Glutamatergic neuron (in vitro differentiated cells): Measurements from ENCODE around the gene ZNF12. TPM values are rescaled to one million over a fixed set of nuclear protein-coding genes. Genes with fewer than 3 reads are reported as not detected.

Experiments used
- DNase-seq: peaks from one replicate; pipeline ENCODE4 v3.0.0; 2022
- H3K27ac Mint-ChIP-seq: one replicate; pipeline ENCODE4 v1.8.0; 2020; ENCODE audit warnings: mild to moderate bottlenecking, mixed read lengths, inconsistent platforms; ENCODE audit not compliant: unreplicated experiment
- H3K27me3 Mint-ChIP-seq: one replicate; pipeline ENCODE4 v1.8.0; 2020; ENCODE audit warnings: mild to moderate bottlenecking, moderate library complexity, mixed read lengths, inconsistent platforms; ENCODE audit not compliant: unreplicated experiment
- H3K36me3 Mint-ChIP-seq: one replicate; pipeline ENCODE4 v1.8.0; 2020; ENCODE audit warnings: mild to moderate bottlenecking, mixed read lengths, inconsistent platforms; ENCODE audit not compliant: unreplicated experiment
- H3K4me1 Mint-ChIP-seq: one replicate; pipeline ENCODE4 v1.8.0; 2020; ENCODE audit warnings: mild to moderate bottlenecking, low read depth, mixed read lengths, inconsistent platforms; ENCODE audit not compliant: unreplicated experiment
- H3K4me3 Mint-ChIP-seq: one replicate; pipeline ENCODE4 v1.8.0; 2020; ENCODE audit warnings: mild to moderate bottlenecking, mixed read lengths, inconsistent platforms; ENCODE audit not compliant: unreplicated experiment
- H3K9me3 Mint-ChIP-seq: one replicate; pipeline ENCODE4 v1.8.0; 2020; ENCODE audit warnings: mild to moderate bottlenecking, moderate library complexity, mixed read lengths, inconsistent platforms; ENCODE audit not compliant: unreplicated experiment
- total RNA-seq: library from RNA; stranded (reverse); fragmentation: NEBNext Ultra II Directional; extraction: Animal tissue kit (Norgen Biotek cat#: 25700); gene quantifications from one replicate; pipeline ENCODE4 v1.2.1, GENCODE V29; 2021; ENCODE audit not compliant: unreplicated experiment
- TF ChIP-seq, protein P1 (sequence below): fragments of 200-600 bp; sonication (generic); IDR thresholded peaks from one replicate; pipeline ENCODE4 v1.5.0; 2021; ENCODE audit not compliant: partially characterized antibody, unreplicated experiment

ZNF12 gene
- total RNA-seq, 1 donor from 2014 or later, result 19.6 TPM

DNA sequence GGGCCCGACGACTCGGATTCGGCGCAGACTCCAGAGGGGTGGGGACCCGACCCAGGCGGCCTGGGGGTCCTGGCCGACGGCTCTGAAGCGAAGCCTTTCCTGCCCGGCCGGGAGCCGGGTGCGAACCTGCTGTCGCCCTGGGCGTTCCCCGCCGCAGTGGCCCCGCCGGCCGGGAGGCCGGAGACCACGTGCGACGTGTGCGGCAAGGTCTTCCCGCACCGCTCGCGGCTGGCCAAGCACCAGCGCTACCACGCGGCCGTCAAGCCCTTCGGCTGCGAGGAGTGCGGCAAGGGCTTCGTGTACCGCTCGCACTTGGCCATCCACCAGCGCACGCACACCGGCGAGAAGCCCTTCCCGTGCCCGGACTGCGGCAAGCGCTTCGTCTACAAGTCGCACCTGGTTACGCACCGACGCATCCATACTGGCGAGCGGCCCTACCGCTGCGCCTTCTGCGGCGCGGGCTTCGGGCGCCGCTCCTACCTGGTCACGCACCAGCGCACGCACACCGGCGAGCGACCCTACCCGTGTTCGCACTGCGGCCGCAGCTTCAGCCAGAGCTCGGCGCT lies 54.2 kb downstream of the ZNF12 start:
- peaks cover 17% of the 10 kb centered on the region for H3K9me3 Mint-ChIP-seq
- peaks cover 16% of the 10 kb centered on the region for H3K36me3 Mint-ChIP-seq
- TF ChIP-seq, protein P1, sequence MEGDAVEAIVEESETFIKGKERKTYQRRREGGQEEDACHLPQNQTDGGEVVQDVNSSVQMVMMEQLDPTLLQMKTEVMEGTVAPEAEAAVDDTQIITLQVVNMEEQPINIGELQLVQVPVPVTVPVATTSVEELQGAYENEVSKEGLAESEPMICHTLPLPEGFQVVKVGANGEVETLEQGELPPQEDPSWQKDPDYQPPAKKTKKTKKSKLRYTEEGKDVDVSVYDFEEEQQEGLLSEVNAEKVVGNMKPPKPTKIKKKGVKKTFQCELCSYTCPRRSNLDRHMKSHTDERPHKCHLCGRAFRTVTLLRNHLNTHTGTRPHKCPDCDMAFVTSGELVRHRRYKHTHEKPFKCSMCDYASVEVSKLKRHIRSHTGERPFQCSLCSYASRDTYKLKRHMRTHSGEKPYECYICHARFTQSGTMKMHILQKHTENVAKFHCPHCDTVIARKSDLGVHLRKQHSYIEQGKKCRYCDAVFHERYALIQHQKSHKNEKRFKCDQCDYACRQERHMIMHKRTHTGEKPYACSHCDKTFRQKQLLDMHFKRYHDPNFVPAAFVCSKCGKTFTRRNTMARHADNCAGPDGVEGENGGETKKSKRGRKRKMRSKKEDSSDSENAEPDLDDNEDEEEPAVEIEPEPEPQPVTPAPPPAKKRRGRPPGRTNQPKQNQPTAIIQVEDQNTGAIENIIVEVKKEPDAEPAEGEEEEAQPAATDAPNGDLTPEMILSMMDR, result no peak
- no peak overlapping the region for H3K4me3 Mint-ChIP-seq
- peaks cover 8% of the 10 kb centered on the region for H3K27me3 Mint-ChIP-seq
- H3K4me1 Mint-ChIP-seq, result no peaks in the 10 kb centered on the region
- no peak overlapping the region for H3K27ac Mint-ChIP-seq
- no peak for DNase-seq

DNA sequence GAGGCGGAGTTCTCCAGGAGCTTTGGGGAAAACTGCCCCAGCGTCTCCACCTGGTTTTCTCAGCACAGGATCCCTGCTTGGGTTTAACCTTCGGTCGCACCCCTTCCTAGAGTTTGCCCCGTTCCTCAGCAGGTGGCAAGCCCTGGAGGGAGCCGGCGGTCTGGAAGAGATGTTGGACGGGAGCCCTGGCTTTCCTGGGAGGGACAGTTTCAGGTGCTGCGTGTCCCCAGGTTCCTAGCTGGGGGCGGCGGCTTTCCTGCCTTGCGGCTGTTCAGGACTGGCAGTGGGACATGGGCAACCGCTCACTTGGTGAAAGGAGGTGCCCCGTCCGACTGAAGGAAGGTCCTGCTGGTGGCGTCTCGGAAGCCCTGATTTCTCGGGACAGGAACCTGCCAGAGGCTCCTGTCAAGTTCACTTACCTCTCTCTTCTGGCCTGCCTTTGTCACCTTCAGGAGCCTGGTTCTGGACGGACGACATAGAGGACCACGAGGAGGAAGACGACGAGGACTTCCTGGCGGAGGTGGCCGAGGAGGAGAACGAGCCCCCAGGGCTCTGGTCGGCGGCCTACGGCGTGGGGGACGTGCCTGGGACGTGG lies 54.8 kb downstream of the ZNF12 start:
- peaks cover 11% of the 10 kb centered on the region for H3K27me3 Mint-ChIP-seq
- peaks cover 17% of the 10 kb centered on the region for H3K9me3 Mint-ChIP-seq
- DNase-seq, result no peak
- peaks cover 16% of the 10 kb centered on the region for H3K36me3 Mint-ChIP-seq
- H3K27ac Mint-ChIP-seq, result no peak overlapping the region
- H3K4me3 Mint-ChIP-seq, result no peak overlapping the region
- TF ChIP-seq, protein P1, result no peak
- H3K4me1 Mint-ChIP-seq, result no peaks in the 10 kb centered on the region

DNA sequence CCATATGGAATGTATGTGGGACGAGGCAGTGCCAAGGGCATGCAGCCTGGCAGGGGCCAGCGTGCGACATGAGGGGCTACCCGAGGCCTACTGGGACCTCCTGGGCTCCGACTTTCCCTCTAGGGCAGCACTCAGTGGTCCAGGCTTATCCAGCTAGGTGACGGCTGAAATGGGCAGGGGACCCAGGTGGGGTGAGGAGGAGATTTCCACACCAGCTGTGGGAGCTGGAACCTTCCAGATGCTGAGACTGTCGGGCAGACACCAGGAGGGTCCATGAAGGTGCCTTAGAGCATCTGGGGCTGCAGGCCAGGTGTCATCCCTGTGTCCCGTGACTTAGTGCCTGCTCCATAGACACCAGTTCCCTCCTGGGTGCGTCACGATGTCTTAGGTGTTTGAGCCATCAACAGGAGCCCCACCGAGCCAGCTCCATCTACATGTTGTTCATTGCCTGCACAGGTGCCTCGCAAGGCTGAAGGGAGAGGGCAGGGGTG lies 56.2 kb downstream of the ZNF12 start:
- H3K27me3 Mint-ChIP-seq, result peaks cover 12% of the 10 kb centered on the region
- peaks cover 15% of the 10 kb centered on the region for H3K36me3 Mint-ChIP-seq
- H3K4me3 Mint-ChIP-seq, result no peak overlapping the region
- no peak overlapping the region for H3K27ac Mint-ChIP-seq
- TF ChIP-seq, protein P1, result no peak
- no peak for DNase-seq
- peaks cover 17% of the 10 kb centered on the region for H3K9me3 Mint-ChIP-seq
- no peaks in the 10 kb centered on the region for H3K4me1 Mint-ChIP-seq

DNA sequence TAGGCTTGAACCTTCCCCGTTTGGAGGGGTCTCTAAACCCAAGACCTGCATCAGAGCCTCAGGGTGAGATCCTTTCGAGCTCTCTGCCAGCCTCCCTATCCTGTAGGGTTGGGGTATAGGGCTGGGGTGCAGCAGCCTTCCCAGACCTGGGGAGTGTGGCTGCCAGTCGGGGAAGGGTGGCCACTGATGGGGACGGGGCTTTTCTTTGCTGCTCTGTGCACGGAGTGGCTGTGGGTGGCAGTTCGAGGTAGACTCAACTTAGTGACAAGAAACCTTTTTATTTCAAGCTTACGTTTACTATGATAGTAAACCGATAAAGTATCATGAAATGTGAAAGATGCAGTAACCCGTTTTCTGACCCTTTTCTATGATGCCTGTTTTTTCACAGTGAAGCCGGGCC lies 56.7 kb downstream of the ZNF12 start:
- peaks cover 11% of the 10 kb centered on the region for H3K36me3 Mint-ChIP-seq
- DNase-seq, result no peak
- H3K4me1 Mint-ChIP-seq, result no peaks in the 10 kb centered on the region
- no peak overlapping the region for H3K4me3 Mint-ChIP-seq
- H3K27ac Mint-ChIP-seq, result no peak overlapping the region
- peaks cover 17% of the 10 kb centered on the region for H3K9me3 Mint-ChIP-seq
- peaks cover 14% of the 10 kb centered on the region for H3K27me3 Mint-ChIP-seq
- TF ChIP-seq, protein P1, result no peak

DNA sequence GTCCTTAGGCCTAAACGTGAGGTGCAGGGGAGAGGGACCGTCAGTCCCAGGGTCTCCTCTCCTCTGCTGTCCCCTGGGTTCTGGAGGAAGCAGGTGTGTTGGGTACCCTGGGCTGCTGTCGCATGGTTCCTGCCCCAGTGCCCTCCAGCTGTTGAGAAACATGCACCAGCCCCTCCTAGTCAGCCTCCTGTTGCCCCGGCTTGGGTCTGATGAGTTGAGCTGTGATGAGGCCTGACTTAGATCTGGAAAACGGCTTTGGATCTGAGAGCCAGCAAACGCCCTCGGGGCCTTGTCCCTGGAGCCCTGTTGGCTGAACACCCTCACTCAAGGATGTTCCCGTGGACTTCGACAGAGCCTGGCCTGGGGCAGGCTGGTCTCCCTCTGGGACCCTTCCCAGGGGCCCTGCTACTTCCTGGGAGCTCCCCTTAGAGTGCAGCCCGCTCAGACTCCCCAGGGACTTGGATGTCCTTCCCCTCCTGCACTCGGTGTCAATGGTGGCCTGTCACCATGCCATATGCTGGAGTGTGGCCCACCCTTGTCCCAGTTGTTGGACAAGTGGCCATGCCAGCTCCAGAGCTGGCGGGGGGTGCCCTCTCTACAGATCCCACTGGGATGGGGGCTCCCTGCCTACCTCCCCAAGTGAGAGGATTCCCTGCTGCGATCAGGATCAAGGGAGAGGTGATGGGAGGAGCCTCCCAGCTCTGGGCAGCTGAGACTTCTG lies 57.3 kb downstream of the ZNF12 start:
- TF ChIP-seq, protein P1, result no peak
- H3K4me3 Mint-ChIP-seq, result no peak overlapping the region
- H3K27me3 Mint-ChIP-seq, result peaks cover 10% of the 10 kb centered on the region
- H3K27ac Mint-ChIP-seq, result no peak overlapping the region
- H3K4me1 Mint-ChIP-seq, result no peaks in the 10 kb centered on the region
- peaks cover 13% of the 10 kb centered on the region for H3K9me3 Mint-ChIP-seq
- peaks cover 7% of the 10 kb centered on the region for H3K36me3 Mint-ChIP-seq
- no peak for DNase-seq
